GM12878 (cell line): ENCODE data around the gene DLX1. TPM values are rescaled to one million over a fixed set of nuclear protein-coding genes. Genes with fewer than 3 reads are reported as not detected.

Experiments used
- ATAC-seq: fragments of 200-7000 bp; cut with Tn5 transposase; 3 replicates; pipeline ENCODE4 v1.9.1; 2020; ENCODE audit warnings: mild to moderate bottlenecking, moderate library complexity
- BruUV-seq: library from RNA; stranded (reverse); fragments of 400-500 nt; replicated peaks from 2 replicates; lab custom pipeline; 2021; lab: Mats Ljungman, UMichigan
- CTCF ChIA-PET: fragments of 300-600 bp; sonication (Branson Sonifier 250); formaldehyde crosslinking; extraction: SDS; loops from one replicate; lab custom pipeline; 2021; ENCODE audit warnings: inconsistent platforms; lab: Yijun Ruan, JAX
- POLR2A ChIA-PET: fragments of 350-600 bp; formaldehyde crosslinking; extraction: SDS; loops from one replicate; lab custom pipeline; 2021; ENCODE audit warnings: inconsistent platforms; lab: Charles Lee
- RAD21 ChIA-PET: fragments of 300-600 bp; sonication (Branson Sonifier 250); formaldehyde crosslinking; loops from one replicate; lab custom pipeline; 2023; ENCODE audit warnings: antibody characterized with exemption; ENCODE audit not compliant: unreplicated experiment; lab: Charles Lee
- SMC1A ChIA-PET: fragments of 300-600 bp; sonication (Branson Sonifier 250); formaldehyde crosslinking; loops from one replicate; lab custom pipeline; 2023; ENCODE audit not compliant: unreplicated experiment, uncharacterized antibody; lab: Charles Lee
- DNase-seq: peaks from one replicate; pipeline ENCODE4 v3.0.0-alpha.2; 2011; ENCODE audit warnings: low read depth, low spot score
- FAIRE-seq: peaks from 3 replicates; lab custom pipeline; 2011; peaks lifted over from hg19 to GRCh38; lab: Jason Lieb, UNC
- H2AFZ ChIP-seq: 2 replicates; pipeline ENCODE4 v1.6.0; 2011; ENCODE audit warnings: low read depth, low read length, control low read depth; ENCODE audit not compliant: control insufficient read depth
- H3K27ac ChIP-seq: 2 replicates; pipeline ENCODE4 v1.5.1; 2011; ENCODE audit warnings: control low read depth; ENCODE audit not compliant: control insufficient read depth, insufficient read depth
- H3K27me3 ChIP-seq, 2 experiments: replicated peaks in 1 of 2; 2 replicates each; pipeline versions ENCODE4 v1.6.0 to v1.6.1; 2011; ENCODE audit warnings: low read length in 1 of 2; ENCODE audit not compliant: control insufficient read depth in 2 of 2, insufficient read depth in 2 of 2
- H3K36me3 ChIP-seq, 2 experiments: 2 replicates each; pipeline ENCODE4 v1.5.1; 2011; ENCODE audit warnings: low read length in 1 of 2; ENCODE audit not compliant: control insufficient read depth in 2 of 2, insufficient read depth in 2 of 2
- H3K4me1 ChIP-seq: 2 replicates; pipeline ENCODE4 v1.6.1; 2011; ENCODE audit warnings: mild to moderate bottlenecking, low read length, moderate library complexity, mixed read lengths; ENCODE audit not compliant: control insufficient read depth, insufficient read depth
- H3K4me2 ChIP-seq: 2 replicates; pipeline ENCODE4 v1.6.0; 2011; ENCODE audit warnings: control low read depth; ENCODE audit not compliant: control insufficient read depth, insufficient read depth
- H3K4me3 ChIP-seq: fragments of 200-600 bp; sonication (generic); 2 replicates; pipeline ENCODE4 v1.5.1; 2016
- H3K79me2 ChIP-seq: 2 replicates; pipeline ENCODE4 v1.6.0; 2011; ENCODE audit warnings: low read length; ENCODE audit not compliant: control insufficient read depth, insufficient read depth
- H3K9ac ChIP-seq: 2 replicates; pipeline ENCODE4 v1.8.0; 2011; ENCODE audit warnings: low read length, control low read depth, mixed read lengths; ENCODE audit not compliant: control insufficient read depth, insufficient read depth
- H3K9me3 ChIP-seq: replicated peaks from 3 replicates; pipeline ENCODE4 v1.5.1; 2011; ENCODE audit warnings: mild to moderate bottlenecking, low read length; ENCODE audit not compliant: control insufficient read depth, insufficient read depth
- H4K20me1 ChIP-seq: 2 replicates; pipeline ENCODE4 v1.6.0; 2011; ENCODE audit not compliant: control insufficient read depth, insufficient read depth
- BCLAF1 ChIP-seq: fragments of 450-650 bp; IDR thresholded peaks from 2 replicates; pipeline ENCODE4 v1.6.1; 2017; ENCODE audit warnings: antibody characterized with exemption, mild to moderate bottlenecking, moderate library complexity
- CBFB ChIP-seq: IDR thresholded peaks from 2 replicates; pipeline ENCODE4 v1.6.1; 2016; ENCODE audit warnings: antibody characterized with exemption, low read depth
- CBX5 ChIP-seq: sonication (generic); IDR thresholded peaks from 2 replicates; pipeline ENCODE4 v1.6.1; 2016; ENCODE audit warnings: low read depth, moderate library complexity, mild to moderate bottlenecking, inconsistent platforms
- KAT2A ChIP-seq: conservative IDR thresholded peaks from 2 replicates; pipeline ENCODE4 v1.6.1; 2011; ENCODE audit warnings: low read depth, low read length; ENCODE audit not compliant: control insufficient read depth
- REST ChIP-seq: IDR thresholded peaks from 2 replicates; pipeline ENCODE4 v1.6.1; 2012; ENCODE audit warnings: mild to moderate bottlenecking, low read depth, low read length
- SPI1 ChIP-seq: IDR thresholded peaks from 2 replicates; pipeline ENCODE4 v1.6.1; 2011; ENCODE audit warnings: low read depth, mild to moderate bottlenecking, low read length, moderate library complexity, borderline replicate concordance; ENCODE audit not compliant: insufficient read depth
- TARDBP ChIP-seq: IDR thresholded peaks from 2 replicates; pipeline ENCODE4 v1.6.1; 2016; ENCODE audit warnings: borderline replicate concordance
- WGBS: methylation state at CpG from one replicate; pipeline ENCODE4 v1.1.6; 2016; ENCODE audit warnings: low lambda C conversion rate; ENCODE audit not compliant: insufficient replicate concordance, insufficient coverage; ENCODE audit errors: missing lambda C conversion rate; 5-methylcytosine and 5-hydroxymethylcytosine counted together
- in situ Hi-C: fragments of 300-500 bp; cut with MboI; formaldehyde crosslinking; loops from 9 replicates; pipeline ENCODE4 v1.14.3; 2018; ENCODE audit warnings: mixed read lengths
- intact Hi-C: fragments of 100-400 bp; cut with micrococcal nuclease; formaldehyde crosslinking; loops from one replicate; pipeline ENCODE4 v1.14.2; 2022; ENCODE audit not compliant: unreplicated experiment
- polyA plus RNA-seq, 11 experiments: library from polyadenylated mRNA; depleted of rRNA in 4 of 11; unstranded in 6 of 11; stranded (reverse) in 5 of 11; fragments of >200 nt; fragmentation: Nextera tagmentation in 4 of 11; fragmentation: Illumina TruSeq in 1 of 11; extraction: Ambion mirVana in 4 of 11; extraction: Trizol in 1 of 11; gene quantifications; 1 replicate in 1 of 11; 2 replicates in 10 of 11; pipeline versions ENCODE4 v1.2.1 to v1.2.3, GENCODE V29; 2011 to 2016; ENCODE audit warnings: inconsistent platforms in 2 of 11, missing spikeins in 2 of 11, low read depth in 1 of 11
- total RNA-seq, 4 experiments: library from RNA; depleted of rRNA in 3 of 4; stranded (reverse); fragments of >200 nt in 3 of 4; fragmentation: Illumina TruSeq in 1 of 4; extraction: Trizol in 1 of 4; gene quantifications; 2 replicates each; pipeline versions ENCODE4 v1.2.1 to v1.2.3, GENCODE V29; 2013 to 2021
- TF ChIP-seq, protein P1 (sequence below): IDR thresholded peaks from 2 replicates; pipeline ENCODE4 v1.6.1; 2011; ENCODE audit warnings: mild to moderate bottlenecking, low read depth, low read length, moderate library complexity; ENCODE audit not compliant: insufficient replicate concordance
- TF ChIP-seq, protein P2 (sequence below): fragments of 450-650 bp; IDR thresholded peaks from 2 replicates; pipeline ENCODE4 v1.6.1; 2016; ENCODE audit warnings: mild to moderate bottlenecking, moderate library complexity, borderline replicate concordance

Gene DLX1
- total and polyA plus RNA-seq, 10 of the 15 experiments (the other 5 are each of a cell fraction or from before 2014, with no cell fraction given) = 0.06 TPM; not detected in 9

GRCh38 chr2:172096626-172097547 lies 11.6 kb downstream of the DLX1 start:
- intact Hi-C loops = no loop called here

More at GRCh38 chr2:172096626-172097547, 11.6 kb downstream of the DLX1 start:
- Histone ChIP-seq H3K9me3 (no peaks in the 10 kb centered on the region), H3K27me3 (peaks cover 36 to 61% of the 10 kb centered on the region in 2 experiments), H3K4me3 (no peak overlapping the region), H3K79me2 (no peaks in the 10 kb centered on the region), H3K4me1 (peaks cover 28% of the 10 kb centered on the region), H3K4me2 (peak overlapping the region; percentile 30; the same call in 1 of the 2 replicates), H3K27ac (no peak overlapping the region), H3K36me3 (no peaks in the 10 kb centered on the region), H4K20me1 (peaks cover 2% of the 10 kb centered on the region; the same call in 1 of the 2 replicates), H2AFZ (no peak overlapping the region), H3K9ac (no peak overlapping the region)
- in situ Hi-C loops = no loop called here
- BruUV-seq = no TSS peak
- no peak for TF ChIP-seq BCLAF1
- no peak for TF ChIP-seq KAT2A
- TF ChIP-seq CBX5 = no peak
- TF ChIP-seq REST = no peak
- TF ChIP-seq, protein P1, sequence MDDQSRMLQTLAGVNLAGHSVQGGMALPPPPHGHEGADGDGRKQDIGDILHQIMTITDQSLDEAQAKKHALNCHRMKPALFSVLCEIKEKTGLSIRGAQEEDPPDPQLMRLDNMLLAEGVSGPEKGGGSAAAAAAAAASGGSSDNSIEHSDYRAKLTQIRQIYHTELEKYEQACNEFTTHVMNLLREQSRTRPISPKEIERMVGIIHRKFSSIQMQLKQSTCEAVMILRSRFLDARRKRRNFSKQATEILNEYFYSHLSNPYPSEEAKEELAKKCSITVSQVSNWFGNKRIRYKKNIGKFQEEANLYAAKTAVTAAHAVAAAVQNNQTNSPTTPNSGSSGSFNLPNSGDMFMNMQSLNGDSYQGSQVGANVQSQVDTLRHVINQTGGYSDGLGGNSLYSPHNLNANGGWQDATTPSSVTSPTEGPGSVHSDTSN = no peak
- TF ChIP-seq, protein P2, sequence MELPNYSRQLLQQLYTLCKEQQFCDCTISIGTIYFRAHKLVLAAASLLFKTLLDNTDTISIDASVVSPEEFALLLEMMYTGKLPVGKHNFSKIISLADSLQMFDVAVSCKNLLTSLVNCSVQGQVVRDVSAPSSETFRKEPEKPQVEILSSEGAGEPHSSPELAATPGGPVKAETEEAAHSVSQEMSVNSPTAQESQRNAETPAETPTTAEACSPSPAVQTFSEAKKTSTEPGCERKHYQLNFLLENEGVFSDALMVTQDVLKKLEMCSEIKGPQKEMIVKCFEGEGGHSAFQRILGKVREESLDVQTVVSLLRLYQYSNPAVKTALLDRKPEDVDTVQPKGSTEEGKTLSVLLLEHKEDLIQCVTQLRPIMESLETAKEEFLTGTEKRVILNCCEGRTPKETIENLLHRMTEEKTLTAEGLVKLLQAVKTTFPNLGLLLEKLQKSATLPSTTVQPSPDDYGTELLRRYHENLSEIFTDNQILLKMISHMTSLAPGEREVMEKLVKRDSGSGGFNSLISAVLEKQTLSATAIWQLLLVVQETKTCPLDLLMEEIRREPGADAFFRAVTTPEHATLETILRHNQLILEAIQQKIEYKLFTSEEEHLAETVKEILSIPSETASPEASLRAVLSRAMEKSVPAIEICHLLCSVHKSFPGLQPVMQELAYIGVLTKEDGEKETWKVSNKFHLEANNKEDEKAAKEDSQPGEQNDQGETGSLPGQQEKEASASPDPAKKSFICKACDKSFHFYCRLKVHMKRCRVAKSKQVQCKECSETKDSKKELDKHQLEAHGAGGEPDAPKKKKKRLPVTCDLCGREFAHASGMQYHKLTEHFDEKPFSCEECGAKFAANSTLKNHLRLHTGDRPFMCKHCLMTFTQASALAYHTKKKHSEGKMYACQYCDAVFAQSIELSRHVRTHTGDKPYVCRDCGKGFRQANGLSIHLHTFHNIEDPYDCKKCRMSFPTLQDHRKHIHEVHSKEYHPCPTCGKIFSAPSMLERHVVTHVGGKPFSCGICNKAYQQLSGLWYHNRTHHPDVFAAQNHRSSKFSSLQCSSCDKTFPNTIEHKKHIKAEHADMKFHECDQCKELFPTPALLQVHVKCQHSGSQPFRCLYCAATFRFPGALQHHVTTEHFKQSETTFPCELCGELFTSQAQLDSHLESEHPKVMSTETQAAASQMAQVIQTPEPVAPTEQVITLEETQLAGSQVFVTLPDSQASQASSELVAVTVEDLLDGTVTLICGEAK = no peak
- no peak for TF ChIP-seq TARDBP
- no peak for TF ChIP-seq CBFB
- no peak for TF ChIP-seq SPI1
- ChIA-PET RAD21 (no interaction called here), SMC1A (interaction anchor here (0.9 kb wide), 1 partner anchor 237 kb away, joined by 3 read pairs; no protein-coding TSS in a partner anchor), CTCF (no interaction called here), POLR2A (interaction anchor here (0.6 kb wide), 1 partner anchor 90 kb away, joined by 4 read pairs; no protein-coding TSS in a partner anchor)
- no peak for DNase-seq
- ATAC-seq = no peak
- WGBS = 18% methylated on average over 45 of the region's 55 CpGs
- FAIRE-seq = no peak
